HCT116 (cell line): ENCODE measurements around the gene RPL26. TPM values are rescaled to one million over a fixed set of nuclear protein-coding genes. Genes with fewer than 3 reads are reported as not detected.

Experiments used
- ATAC-seq: fragments of 200-7000 bp; cut with Tn5 transposase; 2 replicates; pipeline ENCODE4 v1.9.1; 2020; ENCODE audit warnings: mild to moderate bottlenecking, moderate library complexity
- BruUV-seq: library from RNA; stranded (reverse); fragments of 400-500 nt; replicated peaks from 2 replicates; lab custom pipeline; 2021; lab: Mats Ljungman, UMichigan
- CTCF ChIA-PET: fragments of 300-600 bp; sonication (Branson Sonifier 250); formaldehyde crosslinking; loops from one replicate; lab custom pipeline; 2021; ENCODE audit warnings: antibody characterized with exemption; lab: Charles Lee
- POLR2A ChIA-PET: fragments of 300-600, 350-600 bp; sonication (Branson Sonifier 250); formaldehyde crosslinking; loops from one replicate; lab custom pipeline; 2021; ENCODE audit warnings: antibody characterized with exemption; lab: Charles Lee
- RAD21 ChIA-PET, 2 experiments: fragments of 300-600 bp; sonication (Branson Sonifier 250); formaldehyde crosslinking; loops; one replicate each; lab custom pipeline; 2023; ENCODE audit warnings: low total read pairs in 2 of 2; ENCODE audit not compliant: uncharacterized antibody in 2 of 2, unreplicated experiment in 2 of 2, low non-redundant PET in 1 of 2; lab: Charles Lee
- DNase-seq: peaks from one replicate; pipeline ENCODE4 v3.0.0-alpha.2; 2010; ENCODE audit warnings: low read depth, low spot score
- H2AFZ ChIP-seq: fragments of 200-600 bp; shearing (Covaris generic), sonication (generic); 2 replicates; pipeline ENCODE4 v1.6.1; 2017; ENCODE audit warnings: low read depth, mixed run types, mixed read lengths, antibody characterized with exemption, low read length; ENCODE audit not compliant: poor library complexity, severe bottlenecking
- H3K27ac ChIP-seq: 2 replicates; pipeline ENCODE4 v1.5.1; 2012; ENCODE audit warnings: low read depth, low read length
- H3K27me3 ChIP-seq: fragments of 200-600 bp; sonication (generic); 2 replicates; pipeline ENCODE4 v1.6.1; 2016; ENCODE audit warnings: mixed run types, low read length, mixed read lengths; ENCODE audit not compliant: insufficient read depth
- H3K36me3 ChIP-seq, 2 experiments: fragments of 200-500 bp in 1 of 2; fragments of 200-600 bp in 1 of 2; sonication (Bioruptor generic) in 1 of 2; sonication (generic) in 1 of 2; 2 replicates each; pipeline versions ENCODE4 v1.5.1 to v1.6.1; 2014 to 2016; ENCODE audit warnings: low read length in 2 of 2, inconsistent platforms in 1 of 2, mixed read lengths in 1 of 2, mixed run types in 1 of 2; ENCODE audit not compliant: insufficient read depth in 2 of 2, control insufficient read depth in 1 of 2
- H3K4me1 ChIP-seq, 2 experiments: fragments of 200-600 bp in 1 of 2; sonication (generic) in 1 of 2; 2 replicates each; pipeline versions ENCODE4 v1.5.1 to v1.6.1; 2012 to 2017; ENCODE audit warnings: low read length in 2 of 2, inconsistent platforms in 1 of 2, mild to moderate bottlenecking in 1 of 2, mixed read lengths in 1 of 2, mixed run types in 1 of 2, moderate library complexity in 1 of 2; ENCODE audit not compliant: insufficient read depth in 2 of 2, control insufficient read depth in 1 of 2
- H3K4me2 ChIP-seq: fragments of 200-600 bp; sonication (generic); 2 replicates; pipeline ENCODE4 v1.6.1; 2017; ENCODE audit warnings: mixed run types, low read length, mixed read lengths
- H3K4me3 ChIP-seq, 2 experiments: fragments of 200-600 bp in 1 of 2; sonication (generic) in 1 of 2; replicated peaks in 1 of 2; 2 replicates each; pipeline ENCODE4 v1.5.1; 2011 to 2016; ENCODE audit warnings: low read length in 2 of 2, control low read depth in 1 of 2, low read depth in 1 of 2, mild to moderate bottlenecking in 1 of 2, mixed read lengths in 1 of 2, mixed run types in 1 of 2
- H3K79me2 ChIP-seq: fragments of 200-600 bp; sonication (generic); 2 replicates; pipeline ENCODE4 v1.6.1; 2017; ENCODE audit warnings: mild to moderate bottlenecking, mixed run types, low read length, moderate library complexity, mixed read lengths; ENCODE audit not compliant: insufficient read depth
- H3K9ac ChIP-seq: fragments of 200-600 bp; sonication (generic); 2 replicates; pipeline ENCODE4 v1.6.1; 2016; ENCODE audit warnings: low read length, mixed read lengths
- H3K9me2 ChIP-seq: fragments of 200-600 bp; sonication (generic), shearing (Covaris generic); 2 replicates; pipeline ENCODE4 v1.6.1; 2017; ENCODE audit warnings: mixed run types, mild to moderate bottlenecking, moderate library complexity; ENCODE audit not compliant: insufficient read depth
- H3K9me3 ChIP-seq, 2 experiments: fragments of 200-500 bp in 1 of 2; fragments of 200-600 bp in 1 of 2; sonication (Bioruptor generic) in 1 of 2; sonication (generic) in 1 of 2; 2 replicates each; pipeline ENCODE4 v1.6.1; 2014 to 2017; ENCODE audit warnings: low read length in 2 of 2, mixed read lengths in 2 of 2, inconsistent platforms in 1 of 2, low read depth in 1 of 2, mild to moderate bottlenecking in 1 of 2, mixed run types in 1 of 2, moderate library complexity in 1 of 2; ENCODE audit not compliant: control insufficient read depth in 1 of 2, insufficient read depth in 1 of 2
- H4K20me1 ChIP-seq: fragments of 200-600 bp; sonication (generic), shearing (Covaris generic); 2 replicates; pipeline ENCODE4 v1.6.1; 2017; ENCODE audit warnings: mixed run types, mild to moderate bottlenecking, moderate library complexity; ENCODE audit not compliant: insufficient read depth
- CTCF ChIP-seq, 3 experiments: fragments of 200-600 bp in 1 of 3; sonication (generic) in 1 of 3; IDR thresholded peaks in 2 of 3; conservative IDR thresholded peaks in 1 of 3; 2 replicates each; pipeline ENCODE4 v1.5.1; 2012 to 2017; ENCODE audit warnings: low read depth in 2 of 3, low read length in 2 of 3, antibody characterized with exemption in 1 of 3, borderline replicate concordance in 1 of 3, control low read depth in 1 of 3, mild to moderate bottlenecking in 1 of 3, mixed read lengths in 1 of 3, mixed run types in 1 of 3, moderate library complexity in 1 of 3; ENCODE audit not compliant: insufficient read depth in 1 of 3
- EGR1 ChIP-seq: IDR thresholded peaks from 2 replicates; pipeline ENCODE4 v1.6.1; 2012; ENCODE audit warnings: low read depth
- ELF1 ChIP-seq: IDR thresholded peaks from 2 replicates; pipeline ENCODE4 v1.6.1; 2012; ENCODE audit warnings: low read depth, borderline replicate concordance
- EZH2phosphoT487 ChIP-seq: fragments of 200-600 bp; IDR thresholded peaks from 2 replicates; pipeline ENCODE4 v1.6.1; 2018; ENCODE audit warnings: antibody characterized with exemption, borderline replicate concordance
- FOSL1 ChIP-seq: IDR thresholded peaks from 2 replicates; pipeline ENCODE4 v1.6.1; 2012; ENCODE audit warnings: low read depth
- RAD21 ChIP-seq: IDR thresholded peaks from 2 replicates; pipeline ENCODE4 v1.6.1; 2012; ENCODE audit warnings: low read depth, mild to moderate bottlenecking
- REST ChIP-seq: IDR thresholded peaks from 2 replicates; pipeline ENCODE4 v1.6.1; 2012; ENCODE audit warnings: low read depth
- SP1 ChIP-seq: IDR thresholded peaks from 2 replicates; pipeline ENCODE4 v1.6.1; 2012; ENCODE audit warnings: low read depth
- SRF ChIP-seq: IDR thresholded peaks from 2 replicates; pipeline ENCODE4 v1.6.1; 2012; ENCODE audit warnings: low read depth
- ZFX ChIP-seq: fragments of 450-650 bp; IDR thresholded peaks from 2 replicates; pipeline ENCODE4 v1.6.1; 2017
- intact Hi-C: fragments of 100-400 bp; cut with micrococcal nuclease; formaldehyde crosslinking; loops from 2 replicates; pipeline ENCODE4 v1.10.0; 2022
- total RNA-seq: library from RNA; stranded (reverse); gene quantifications from one replicate; pipeline ENCODE4 v1.2.1, GENCODE V29; 2021; ENCODE audit not compliant: unreplicated experiment
- TF ChIP-seq, protein P1 (sequence below): IDR thresholded peaks from 2 replicates; pipeline ENCODE4 v1.6.1; 2012

The RPL26 gene
- total RNA-seq, 1 experiment from 2014 or later, result 2,603 TPM

- ChIA-PET POLR2A (no interaction called here), CTCF (no interaction called here), RAD21 (no interaction called here)
- Histone ChIP-seq H4K20me1 (no peaks in the 10 kb centered on the region), H3K4me2 (no peak overlapping the region), H3K9me2 (no peaks in the 10 kb centered on the region), H2AFZ (no peak overlapping the region), H3K27ac (no peak overlapping the region), H3K27me3 (no peaks in the 10 kb centered on the region), H3K4me3 (no peak overlapping the region), H3K4me1 (no peaks in the 10 kb centered on the region), H3K9ac (no peak overlapping the region), H3K79me2 (no peaks in the 10 kb centered on the region), H3K9me3 (no peaks in the 10 kb centered on the region), H3K36me3 (no peaks in the 10 kb centered on the region)
- ATAC-seq (no peak), DNase-seq (no peak)
- intact Hi-C loops, result no loop called here
- no peak for TF ChIP-seq SRF
- TF ChIP-seq EZH2phosphoT487, result no peak
- TF ChIP-seq CTCF (IDR thresholded peaks at IDR 0.05 in 2 of 3, conservative IDR thresholded peaks at IDR 0.05 in 1 of 3; ENCODE audit: borderline replicate concordance in 1 of 3, insufficient read depth in 1 of 3, low read depth in 2 of 3, low read length in 2 of 3), result no peak
- TF ChIP-seq, protein P1, sequence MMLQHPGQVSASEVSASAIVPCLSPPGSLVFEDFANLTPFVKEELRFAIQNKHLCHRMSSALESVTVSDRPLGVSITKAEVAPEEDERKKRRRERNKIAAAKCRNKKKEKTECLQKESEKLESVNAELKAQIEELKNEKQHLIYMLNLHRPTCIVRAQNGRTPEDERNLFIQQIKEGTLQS, result no peak
- TF ChIP-seq EGR1, result no peak
- no peak for TF ChIP-seq FOSL1
- TF ChIP-seq ZFX, result no peak
- no peak for TF ChIP-seq RAD21
- TF ChIP-seq REST, result no peak
- no peak for TF ChIP-seq ELF1
- no peak for TF ChIP-seq SP1
- TF ChIP-seq, all 23 proteins: peak for 0
- no TSS peak for BruUV-seq
Observed at GRCh38 chr17:8333281-8333680, 49.7 kb downstream of the RPL26 start.
